ENCODE measurements around the gene BRIP1.
"Not testable (repeated sequence)": the region's sequence is repeated elsewhere in the genome, so short reads cannot be mapped to it uniquely, and the experiment has no call there.

Gene BRIP1

DNA sequence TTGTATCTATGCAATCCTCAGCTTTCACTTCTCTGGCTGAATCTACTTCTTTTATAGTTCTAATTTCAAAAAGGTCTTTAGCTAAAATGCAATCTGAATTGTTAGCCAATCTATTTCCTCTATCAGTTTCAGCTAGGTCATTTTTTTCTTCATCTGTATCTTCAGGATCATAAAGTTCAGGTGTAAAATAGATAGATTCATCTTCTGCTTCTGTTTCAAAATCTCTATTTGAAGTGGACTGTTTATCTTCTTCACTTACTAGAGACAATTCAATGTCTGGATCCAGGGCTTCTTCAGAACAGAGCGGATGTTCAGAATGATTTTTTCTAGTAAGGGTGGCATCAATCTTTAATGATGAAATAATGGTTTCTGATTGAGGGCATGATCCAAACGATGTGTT lies 179.9 kb downstream of the BRIP1 start:
- no peak overlapping the region for H3K27ac ChIP-seq
- TF ChIP-seq, protein P1, sequence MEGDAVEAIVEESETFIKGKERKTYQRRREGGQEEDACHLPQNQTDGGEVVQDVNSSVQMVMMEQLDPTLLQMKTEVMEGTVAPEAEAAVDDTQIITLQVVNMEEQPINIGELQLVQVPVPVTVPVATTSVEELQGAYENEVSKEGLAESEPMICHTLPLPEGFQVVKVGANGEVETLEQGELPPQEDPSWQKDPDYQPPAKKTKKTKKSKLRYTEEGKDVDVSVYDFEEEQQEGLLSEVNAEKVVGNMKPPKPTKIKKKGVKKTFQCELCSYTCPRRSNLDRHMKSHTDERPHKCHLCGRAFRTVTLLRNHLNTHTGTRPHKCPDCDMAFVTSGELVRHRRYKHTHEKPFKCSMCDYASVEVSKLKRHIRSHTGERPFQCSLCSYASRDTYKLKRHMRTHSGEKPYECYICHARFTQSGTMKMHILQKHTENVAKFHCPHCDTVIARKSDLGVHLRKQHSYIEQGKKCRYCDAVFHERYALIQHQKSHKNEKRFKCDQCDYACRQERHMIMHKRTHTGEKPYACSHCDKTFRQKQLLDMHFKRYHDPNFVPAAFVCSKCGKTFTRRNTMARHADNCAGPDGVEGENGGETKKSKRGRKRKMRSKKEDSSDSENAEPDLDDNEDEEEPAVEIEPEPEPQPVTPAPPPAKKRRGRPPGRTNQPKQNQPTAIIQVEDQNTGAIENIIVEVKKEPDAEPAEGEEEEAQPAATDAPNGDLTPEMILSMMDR (conservative IDR thresholded peaks at IDR 0.05) = no peak

DNA sequence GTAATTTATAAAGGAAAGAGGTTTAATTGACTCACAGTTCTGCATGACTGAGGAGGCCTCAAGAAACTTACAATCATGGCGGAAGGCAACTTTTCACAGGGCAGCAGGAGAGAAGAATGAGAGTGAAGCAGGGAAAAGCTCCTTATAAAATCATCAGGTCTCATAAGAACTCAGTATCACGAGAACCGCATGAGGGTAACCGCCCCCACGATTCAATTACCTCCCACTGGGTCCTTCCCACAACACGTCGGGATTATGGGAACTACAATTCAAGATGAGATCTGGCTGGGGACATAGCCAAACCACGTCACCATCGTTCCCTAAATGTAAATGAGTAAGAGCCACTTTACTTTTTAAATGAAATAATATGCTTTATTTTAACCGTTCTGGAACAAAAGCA lies 182.4 kb downstream of the BRIP1 start:
- TF ChIP-seq, protein P1 (conservative IDR thresholded peaks at IDR 0.05) = no peak
- H3K27ac ChIP-seq = no peak overlapping the region

DNA sequence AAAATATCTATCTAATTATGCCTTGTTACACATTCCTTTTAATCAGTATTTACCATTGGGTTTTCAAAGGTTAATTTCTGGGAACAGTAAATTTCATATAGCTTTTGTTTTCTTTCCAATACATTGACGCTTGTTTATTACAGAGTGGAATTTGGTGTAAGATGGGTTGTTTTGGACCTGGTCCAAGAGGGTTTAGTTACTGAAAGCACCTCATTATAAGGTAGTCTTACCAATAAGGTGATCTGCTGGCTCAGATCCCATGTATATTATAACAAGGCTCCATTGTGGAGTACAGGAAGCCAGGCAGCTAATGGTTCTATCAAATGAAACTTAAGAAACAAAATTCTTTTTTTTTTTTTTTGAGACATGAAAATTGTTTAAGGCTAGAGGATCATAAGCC lies 185.0 kb downstream of the BRIP1 start:
- no peak overlapping the region for H3K27ac ChIP-seq
- TF ChIP-seq, protein P1 (conservative IDR thresholded peaks at IDR 0.05) = no peak

DNA sequence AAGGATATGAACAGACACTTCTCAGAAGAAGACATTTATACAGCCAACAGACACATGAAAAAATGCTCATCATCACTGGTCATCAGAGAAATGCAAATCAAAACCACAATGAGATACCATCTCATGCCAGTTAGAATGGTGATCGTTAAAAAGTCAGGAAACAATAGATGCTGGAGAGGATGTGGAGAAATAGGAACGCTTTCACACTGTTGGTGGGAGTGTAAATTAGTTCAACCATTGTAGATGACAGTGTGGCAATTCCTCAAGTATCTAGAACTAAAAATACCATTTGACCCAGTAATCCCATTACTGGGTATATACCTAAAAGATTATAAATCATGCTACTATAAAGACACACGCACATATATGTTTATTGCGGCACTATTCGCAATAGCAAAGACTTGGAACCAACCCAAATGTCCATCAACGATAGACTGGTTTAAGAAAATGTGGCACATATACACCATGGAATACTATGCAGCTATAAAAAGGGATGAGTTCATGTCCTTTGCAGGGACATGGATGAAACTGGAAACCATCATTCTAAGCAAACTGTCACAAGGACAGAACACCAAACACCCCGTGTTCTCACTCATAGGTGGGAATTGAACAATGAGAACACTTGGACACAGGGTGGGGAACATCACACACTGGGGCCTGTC lies 186.0 kb downstream of the BRIP1 start:
- not testable (repeated sequence) for H3K27ac ChIP-seq

DNA sequence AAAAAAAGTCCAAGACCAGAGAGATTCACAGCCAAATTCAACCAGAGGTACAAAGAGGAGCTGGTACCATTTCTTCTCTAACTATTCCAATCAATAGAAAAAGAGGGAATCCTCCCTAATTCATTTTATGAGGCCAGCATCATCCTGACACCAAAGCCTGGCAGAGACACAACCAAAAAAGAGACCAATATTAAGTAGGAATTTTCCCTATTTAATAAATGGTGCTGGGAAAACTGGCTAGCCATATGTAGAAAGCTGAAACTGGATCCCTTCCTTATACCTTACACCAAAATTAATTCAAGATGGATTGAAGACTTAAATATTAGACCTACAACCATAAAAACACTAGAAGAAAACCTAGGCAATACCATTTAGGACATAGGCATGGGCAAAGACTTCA lies 186.8 kb downstream of the BRIP1 start:
- not testable (repeated sequence) for H3K27ac ChIP-seq

DNA sequence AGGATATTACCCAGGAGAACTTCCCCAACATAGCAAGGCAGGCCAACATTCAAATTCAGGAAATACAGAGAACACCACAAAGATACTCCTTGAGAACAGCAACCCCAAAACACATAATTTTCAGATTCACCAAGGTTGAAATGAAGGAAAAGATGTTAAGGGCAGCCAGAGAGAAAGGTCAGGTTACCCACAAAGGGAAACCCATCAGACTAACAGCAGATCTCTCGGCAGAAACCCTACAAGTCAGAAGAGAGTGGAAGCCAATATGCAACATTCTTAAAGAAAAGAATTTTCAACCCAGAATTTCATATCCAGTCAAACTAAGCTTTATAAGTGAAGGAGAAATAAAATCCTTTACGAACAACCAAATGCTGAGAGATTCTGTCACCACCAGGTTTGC lies 188.7 kb downstream of the BRIP1 start:
- not testable (repeated sequence) for H3K27ac ChIP-seq

DNA sequence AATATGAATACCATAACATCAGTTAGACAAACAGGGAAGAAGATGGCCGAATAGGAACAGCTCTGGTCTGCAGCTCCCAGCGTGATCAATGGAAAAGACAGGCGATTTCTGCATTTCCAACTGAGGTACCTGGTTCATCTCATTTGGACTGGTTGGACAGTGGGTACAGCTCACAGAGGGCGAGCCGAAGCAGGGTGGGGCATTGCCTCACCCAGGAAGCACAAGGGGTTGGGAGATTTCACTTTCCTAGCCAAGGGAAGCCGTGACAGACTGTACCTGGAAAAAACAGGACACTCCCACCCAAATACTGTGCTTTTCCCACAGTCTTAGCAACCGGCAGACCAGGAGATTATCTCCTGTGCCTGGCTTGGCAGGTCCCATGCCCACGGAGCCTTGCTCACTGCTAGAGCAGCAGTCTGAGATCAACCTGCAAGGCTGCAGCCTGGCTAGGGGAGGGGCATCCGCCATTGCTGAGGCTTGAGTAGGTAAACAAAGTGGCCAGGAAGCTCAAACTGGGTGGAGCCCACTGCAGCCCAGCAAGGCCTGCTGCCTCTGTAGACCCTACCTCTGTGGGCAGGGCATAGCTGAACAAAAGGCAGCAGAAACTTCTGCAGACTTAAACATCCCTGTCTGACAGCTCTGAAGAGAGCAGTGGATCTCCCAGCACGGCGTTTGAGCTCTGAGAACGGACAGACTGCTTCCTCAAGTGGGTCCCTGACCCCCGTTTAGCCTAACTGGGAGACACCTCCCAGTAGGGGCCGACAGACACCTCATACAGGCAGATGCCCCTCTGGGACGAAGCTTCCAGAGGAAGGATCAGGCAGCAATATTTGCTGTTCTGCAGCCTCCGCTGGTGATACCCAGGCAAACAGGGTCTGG lies 190.1 kb downstream of the BRIP1 start:
- H3K27ac ChIP-seq = not testable (repeated sequence)

DNA sequence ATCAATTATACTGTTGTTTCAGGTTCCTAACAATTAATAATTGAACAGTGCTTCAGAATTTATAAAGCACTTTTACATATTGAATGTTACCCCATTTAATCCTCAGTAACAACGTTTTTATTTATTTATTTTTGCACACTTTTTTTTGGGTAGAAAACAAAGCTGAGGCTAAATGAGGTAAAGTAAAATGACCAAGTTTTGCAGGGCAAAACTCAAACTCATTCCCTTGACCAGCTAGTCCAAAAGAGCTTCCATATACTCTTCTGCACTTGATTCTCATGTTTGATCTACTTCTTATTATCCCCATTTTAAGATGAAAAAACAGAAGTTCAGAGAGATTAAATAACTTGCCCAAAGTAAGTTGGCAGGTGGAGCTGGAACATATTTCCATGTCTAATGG lies 191.2 kb downstream of the BRIP1 start:
- H3K27ac ChIP-seq = no peak overlapping the region
- TF ChIP-seq, protein P1 (conservative IDR thresholded peaks at IDR 0.05) = no peak

DNA sequence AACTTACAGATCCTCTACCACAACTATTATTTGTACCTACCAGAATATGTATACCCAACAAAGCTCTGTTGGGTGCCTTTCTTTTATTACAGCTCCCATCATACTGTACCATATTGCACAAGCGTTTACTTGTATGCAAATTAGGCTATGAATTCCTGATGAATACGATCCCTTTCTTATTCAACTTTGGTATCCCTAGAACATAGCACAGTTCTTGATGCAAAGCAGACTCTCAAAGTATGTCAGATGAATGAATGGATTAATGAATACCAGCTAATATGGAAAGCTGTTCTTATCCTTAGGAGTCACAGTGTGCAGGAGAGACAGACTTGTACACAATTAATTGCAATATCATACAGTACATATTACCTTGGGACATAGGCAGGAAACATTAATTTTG lies 192.6 kb downstream of the BRIP1 start:
- no peak overlapping the region for H3K27ac ChIP-seq
- TF ChIP-seq, protein P1 (conservative IDR thresholded peaks at IDR 0.05) = no peak

Data from VCaP (cell line).